Osteoblast (primary cell): ENCODE measurements around the gene ATG5. TPM values are rescaled to one million over a fixed set of nuclear protein-coding genes. Genes with fewer than 3 reads are reported as not detected.

Source experiments
- DNase-seq: peaks from one replicate; pipeline ENCODE4 v3.0.0; 2011; ENCODE audit warnings: low spot score, mixed read lengths; ENCODE audit not compliant: insufficient read length; ENCODE audit errors: missing footprints
- H2AFZ ChIP-seq: 2 replicates; pipeline ENCODE4 v1.6.0; 2011; ENCODE audit warnings: mild to moderate bottlenecking, low read length
- H3K27ac ChIP-seq: 2 replicates; pipeline ENCODE4 v1.5.1; 2011; ENCODE audit warnings: mild to moderate bottlenecking, low read depth, low read length, moderate library complexity
- H3K27me3 ChIP-seq: 2 replicates; pipeline ENCODE4 v1.6.0; 2012; ENCODE audit warnings: mild to moderate bottlenecking, control low read depth, inconsistent platforms, low read length, moderate library complexity; ENCODE audit not compliant: insufficient read depth
- H3K36me3 ChIP-seq: 2 replicates; pipeline ENCODE4 v1.5.1; 2011; ENCODE audit warnings: mild to moderate bottlenecking, low read length, control low read depth, moderate library complexity; ENCODE audit not compliant: insufficient read depth
- H3K4me1 ChIP-seq: 2 replicates; pipeline ENCODE4 v1.5.1; 2011; ENCODE audit warnings: mild to moderate bottlenecking, low read length, control low read depth, moderate library complexity; ENCODE audit not compliant: insufficient read depth
- H3K4me2 ChIP-seq: 2 replicates; pipeline ENCODE4 v1.6.0; 2011; ENCODE audit warnings: mild to moderate bottlenecking, low read length; ENCODE audit not compliant: insufficient read depth
- H3K4me3 ChIP-seq: fragments of 200-600 bp; sonication (generic); 3 replicates; pipeline ENCODE4 v1.5.1; 2012; ENCODE audit warnings: mild to moderate bottlenecking, low read length, inconsistent platforms; ENCODE audit not compliant: insufficient read depth
- H3K79me2 ChIP-seq: 2 replicates; pipeline ENCODE4 v1.6.0; 2012; ENCODE audit warnings: mild to moderate bottlenecking, low read length, control low read depth, inconsistent platforms; ENCODE audit not compliant: insufficient read depth
- H3K9me3 ChIP-seq: 2 replicates; pipeline ENCODE4 v1.5.1; 2011; ENCODE audit warnings: low read depth, low read length, control low read depth
- H4K20me1 ChIP-seq: 2 replicates; pipeline ENCODE4 v1.6.0; 2012; ENCODE audit warnings: mild to moderate bottlenecking, low read length, control low read depth; ENCODE audit not compliant: insufficient read depth
- CTCF ChIP-seq: IDR thresholded peaks from 2 replicates; pipeline ENCODE4 v1.5.1; 2011; ENCODE audit warnings: mild to moderate bottlenecking, low read depth, low read length, moderate library complexity; ENCODE audit errors: extremely low read depth
- total RNA-seq: library from RNA; depleted of rRNA; stranded (reverse); fragments of >200 nt; gene quantifications from 2 replicates; pipeline ENCODE4 v1.2.3, GENCODE V29; 2012

ATG5 gene
- total RNA-seq, 1 donor, result 59.0 TPM

GRCh38 chr6:106161311-106161874, 164.2 kb downstream of the ATG5 start:
- peaks cover 44% of the 10 kb centered on the region for H3K4me1 ChIP-seq
- no peak overlapping the region for H2AFZ ChIP-seq
- H3K4me2 ChIP-seq, result no peak overlapping the region
- no peak overlapping the region for H3K27ac ChIP-seq
- TF ChIP-seq CTCF, result no peak
- H3K4me3 ChIP-seq, result no peak overlapping the region
- no peaks in the 10 kb centered on the region for H4K20me1 ChIP-seq
- DNase-seq, result no peak
- no peaks in the 10 kb centered on the region for H3K79me2 ChIP-seq
- no peaks in the 10 kb centered on the region for H3K36me3 ChIP-seq
- no peaks in the 10 kb centered on the region for H3K27me3 ChIP-seq
- H3K9me3 ChIP-seq, result no peaks in the 10 kb centered on the region

DNA sequence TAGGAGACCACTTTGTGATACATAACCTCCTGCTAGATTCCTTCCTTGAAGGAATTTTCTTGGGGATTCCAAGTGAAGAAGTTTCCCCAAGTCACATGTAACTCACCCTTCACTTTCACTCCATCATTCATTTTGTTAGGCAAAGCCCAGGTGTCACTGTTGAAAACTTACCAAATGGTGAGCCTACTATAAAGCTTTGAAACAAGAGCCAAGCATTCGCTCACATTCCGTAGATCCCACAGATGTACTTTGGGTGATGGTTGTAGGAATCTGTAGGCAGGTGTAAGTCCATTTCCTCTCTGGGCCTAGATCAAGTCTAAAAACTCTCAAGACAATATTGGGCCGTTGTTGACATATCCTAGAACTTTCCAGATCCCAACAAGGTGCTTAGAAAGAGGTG, 165.4 kb downstream of the ATG5 start:
- Histone ChIP-seq H3K9me3 (no peaks in the 10 kb centered on the region), H2AFZ (no peak overlapping the region), H4K20me1 (no peaks in the 10 kb centered on the region), H3K4me1 (peaks cover 44% of the 10 kb centered on the region), H3K4me2 (no peak overlapping the region), H3K27ac (peak overlapping the region; percentile 85), H3K27me3 (no peaks in the 10 kb centered on the region), H3K79me2 (no peaks in the 10 kb centered on the region), H3K4me3 (no peak overlapping the region), H3K36me3 (no peaks in the 10 kb centered on the region)
- no peak for TF ChIP-seq CTCF
- DNase-seq, result no peak

GRCh38 chr6:106159531-106159940, 166.0 kb downstream of the ATG5 start:
- DNase-seq, result peak; percentile 92
- Histone ChIP-seq H3K27ac (peak overlapping the region; percentile 85), H4K20me1 (no peaks in the 10 kb centered on the region), H2AFZ (peak overlapping the region; percentile 34), H3K79me2 (no peaks in the 10 kb centered on the region), H3K9me3 (no peaks in the 10 kb centered on the region), H3K4me2 (peak overlapping the region; percentile 14), H3K36me3 (no peaks in the 10 kb centered on the region), H3K4me3 (no peak overlapping the region), H3K27me3 (no peaks in the 10 kb centered on the region), H3K4me1 (peaks cover 38% of the 10 kb centered on the region)
- TF ChIP-seq CTCF, result no peak

DNA sequence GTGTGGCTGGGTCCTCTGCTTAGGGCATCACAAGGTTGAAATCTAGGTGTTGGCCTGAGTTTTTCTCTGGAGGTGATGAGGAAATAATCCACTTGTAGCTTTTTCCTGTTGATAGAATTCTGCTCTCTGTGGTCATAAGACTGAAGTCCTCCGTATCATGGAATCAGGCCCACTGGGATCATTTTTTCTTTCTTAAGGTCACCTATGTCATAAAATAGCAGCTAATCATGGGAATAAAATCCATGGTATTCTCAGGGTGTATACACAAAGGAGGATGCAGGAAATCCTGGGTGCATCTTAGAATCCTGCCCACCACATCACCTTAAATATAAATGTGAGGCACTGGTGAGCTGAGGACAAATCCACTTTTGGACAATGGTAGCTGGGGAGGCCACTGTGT, 166.7 kb downstream of the ATG5 start:
- no peak overlapping the region for H3K4me2 ChIP-seq
- peaks cover 31% of the 10 kb centered on the region for H3K4me1 ChIP-seq
- H3K27ac ChIP-seq, result peak overlapping the region; percentile 85

More for the DNA sequence above, 166.7 kb downstream of the ATG5 start:
- H2AFZ ChIP-seq, result no peak overlapping the region
- H3K27me3 ChIP-seq, result no peaks in the 10 kb centered on the region
- peak; percentile 8 for DNase-seq
- no peak for TF ChIP-seq CTCF
- H4K20me1 ChIP-seq, result no peaks in the 10 kb centered on the region
- H3K36me3 ChIP-seq, result no peaks in the 10 kb centered on the region
- no peak overlapping the region for H3K4me3 ChIP-seq
- H3K79me2 ChIP-seq, result no peaks in the 10 kb centered on the region
- H3K9me3 ChIP-seq, result no peaks in the 10 kb centered on the region
